ENCODE data around the gene TAL1. TPM values are rescaled to one million over a fixed set of nuclear protein-coding genes. Genes with fewer than 3 reads are reported as not detected.

TAL1 gene
- total RNA-seq, 1 donor from 2014 or later = not detected

DNA sequence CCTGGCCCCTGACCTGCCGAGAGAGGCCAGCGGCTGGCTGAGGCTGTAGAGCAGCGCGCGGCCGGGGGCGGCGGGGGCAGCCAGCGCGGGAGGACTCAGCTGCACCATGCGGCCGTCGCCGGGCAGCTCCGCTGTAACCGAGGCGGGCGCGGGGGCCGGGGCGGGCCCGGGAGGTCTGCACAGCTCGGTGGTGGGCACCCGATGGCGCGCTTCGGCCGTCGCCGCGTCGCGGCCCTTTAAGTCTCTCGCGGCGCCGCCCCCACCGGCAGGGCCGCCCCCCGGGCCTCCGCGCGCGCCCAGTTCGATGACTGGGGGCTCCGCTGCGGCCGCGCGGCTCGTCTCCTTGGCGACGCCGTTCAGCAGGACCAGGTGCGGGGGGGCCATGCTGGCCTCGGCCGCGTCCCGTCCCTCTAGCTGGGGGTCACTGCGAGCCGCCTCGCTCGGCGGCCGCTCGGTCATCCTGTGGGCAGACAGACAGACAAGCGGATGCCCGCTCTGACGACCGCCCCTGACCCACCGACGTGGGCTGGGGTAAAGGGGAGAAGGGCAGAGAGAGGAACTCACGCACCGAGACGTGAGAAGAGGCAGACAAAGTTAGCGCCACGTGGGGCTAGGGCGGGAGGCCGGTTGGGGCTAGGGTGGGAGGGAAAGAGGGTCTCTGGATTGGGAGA is 6.5 kb downstream of the TAL1 start:
- TF ChIP-seq, protein P1, sequence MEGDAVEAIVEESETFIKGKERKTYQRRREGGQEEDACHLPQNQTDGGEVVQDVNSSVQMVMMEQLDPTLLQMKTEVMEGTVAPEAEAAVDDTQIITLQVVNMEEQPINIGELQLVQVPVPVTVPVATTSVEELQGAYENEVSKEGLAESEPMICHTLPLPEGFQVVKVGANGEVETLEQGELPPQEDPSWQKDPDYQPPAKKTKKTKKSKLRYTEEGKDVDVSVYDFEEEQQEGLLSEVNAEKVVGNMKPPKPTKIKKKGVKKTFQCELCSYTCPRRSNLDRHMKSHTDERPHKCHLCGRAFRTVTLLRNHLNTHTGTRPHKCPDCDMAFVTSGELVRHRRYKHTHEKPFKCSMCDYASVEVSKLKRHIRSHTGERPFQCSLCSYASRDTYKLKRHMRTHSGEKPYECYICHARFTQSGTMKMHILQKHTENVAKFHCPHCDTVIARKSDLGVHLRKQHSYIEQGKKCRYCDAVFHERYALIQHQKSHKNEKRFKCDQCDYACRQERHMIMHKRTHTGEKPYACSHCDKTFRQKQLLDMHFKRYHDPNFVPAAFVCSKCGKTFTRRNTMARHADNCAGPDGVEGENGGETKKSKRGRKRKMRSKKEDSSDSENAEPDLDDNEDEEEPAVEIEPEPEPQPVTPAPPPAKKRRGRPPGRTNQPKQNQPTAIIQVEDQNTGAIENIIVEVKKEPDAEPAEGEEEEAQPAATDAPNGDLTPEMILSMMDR (IDR thresholded peaks at IDR 0.05; ENCODE audit: unreplicated experiment) = no peak
- Mint-ChIP-seq H3K27ac (no peak overlapping the region), H3K4me3 (ENCODE audit: low read depth) (peak overlapping the region; percentile 55), H3K36me3 (ENCODE audit: insufficient read depth) (no peaks in the 10 kb centered on the region), H3K9me3 (ENCODE audit: low read depth) (no peaks in the 10 kb centered on the region), H3K4me1 (ENCODE audit: low read depth) (peaks cover 1% of the 10 kb centered on the region), H3K27me3 (peaks cover 50% of the 10 kb centered on the region)
- DNase-seq (ENCODE audit: low spot score, unreplicated experiment) = no peak

DNA sequence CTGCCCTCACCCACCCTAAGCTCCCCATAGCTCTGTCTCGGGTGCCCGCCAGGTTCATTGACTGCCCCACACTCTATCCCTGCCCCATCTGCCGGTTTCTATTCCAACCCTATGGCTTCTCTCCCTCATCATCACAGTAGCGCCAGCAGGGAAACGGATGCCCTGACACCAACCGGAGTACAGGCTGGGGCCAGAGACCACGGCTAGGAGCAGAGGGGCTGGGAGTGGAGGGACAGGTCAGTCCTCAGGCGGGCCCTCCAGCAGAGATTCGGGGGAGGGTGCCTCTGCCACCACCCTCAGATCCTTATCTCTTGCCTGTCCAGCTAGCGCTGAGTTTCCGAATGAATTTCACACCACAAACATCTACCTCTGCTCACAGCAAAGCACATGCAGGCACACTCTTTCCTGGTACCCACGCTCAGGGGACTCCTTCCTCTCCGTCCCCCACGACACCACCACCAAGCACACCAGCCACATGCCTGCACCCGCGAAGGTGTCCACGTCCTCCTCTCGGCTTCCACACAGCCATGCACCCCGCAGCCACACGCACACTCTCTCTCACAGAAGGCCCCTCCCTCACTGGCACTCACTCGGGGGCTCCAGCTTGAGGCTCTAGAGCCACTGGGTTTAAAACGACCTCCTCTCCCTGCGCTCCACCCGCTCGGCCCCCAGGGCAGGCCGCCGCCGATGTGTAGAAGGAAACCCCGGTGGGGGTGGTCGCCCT is 7.2 kb downstream of the TAL1 start:
- Mint-ChIP-seq H3K27me3 (peaks cover 42% of the 10 kb centered on the region), H3K4me3 (ENCODE audit: low read depth) (no peak overlapping the region), H3K36me3 (ENCODE audit: insufficient read depth) (no peaks in the 10 kb centered on the region), H3K9me3 (ENCODE audit: low read depth) (no peaks in the 10 kb centered on the region), H3K4me1 (ENCODE audit: low read depth) (peaks cover 1% of the 10 kb centered on the region), H3K27ac (no peak overlapping the region)
- no peak for DNase-seq (ENCODE audit: low spot score, unreplicated experiment)
- TF ChIP-seq, protein P1 (IDR thresholded peaks at IDR 0.05; ENCODE audit: unreplicated experiment) = no peak

DNA sequence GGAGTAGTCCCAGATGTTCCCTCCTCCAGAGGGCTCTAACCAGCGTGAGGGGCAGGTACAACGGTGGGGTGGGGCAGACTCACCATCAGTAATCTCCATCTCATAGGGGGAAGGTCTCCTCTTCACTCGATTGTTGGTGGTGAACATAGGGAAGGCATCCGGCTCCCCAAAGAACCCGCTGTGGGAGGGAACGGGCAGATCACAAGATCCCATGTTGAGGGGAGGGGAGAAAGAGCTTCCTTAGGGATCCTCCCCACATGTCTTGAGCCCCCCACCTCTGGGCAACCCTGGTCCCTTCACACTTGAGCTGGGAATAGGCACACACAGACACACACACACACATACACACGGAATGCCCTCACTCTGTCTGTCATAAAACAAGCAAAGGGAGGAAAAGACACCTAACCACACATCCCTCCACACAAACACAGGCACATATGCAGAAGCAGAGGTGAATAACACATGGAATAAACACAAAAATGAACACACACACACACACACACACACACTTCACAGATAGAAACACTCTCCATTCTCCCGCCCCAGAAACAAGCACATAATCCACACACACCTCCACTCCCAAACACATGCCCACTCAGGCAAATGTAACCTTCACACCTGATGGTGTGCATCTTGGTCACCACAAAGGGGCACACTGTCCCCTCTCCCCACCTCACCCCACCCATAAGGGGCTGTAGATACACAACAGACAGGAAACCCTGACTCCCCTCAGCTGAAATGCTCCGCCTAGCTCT is 7.9 kb downstream of the TAL1 start:
- Mint-ChIP-seq H3K9me3 (ENCODE audit: low read depth) (no peaks in the 10 kb centered on the region), H3K27ac (no peak overlapping the region), H3K36me3 (ENCODE audit: insufficient read depth) (no peaks in the 10 kb centered on the region), H3K4me1 (ENCODE audit: low read depth) (peaks cover 1% of the 10 kb centered on the region), H3K27me3 (peaks cover 35% of the 10 kb centered on the region), H3K4me3 (ENCODE audit: low read depth) (no peak overlapping the region)
- TF ChIP-seq, protein P1 (IDR thresholded peaks at IDR 0.05; ENCODE audit: unreplicated experiment) = no peak
- no peak for DNase-seq (ENCODE audit: low spot score, unreplicated experiment)

DNA sequence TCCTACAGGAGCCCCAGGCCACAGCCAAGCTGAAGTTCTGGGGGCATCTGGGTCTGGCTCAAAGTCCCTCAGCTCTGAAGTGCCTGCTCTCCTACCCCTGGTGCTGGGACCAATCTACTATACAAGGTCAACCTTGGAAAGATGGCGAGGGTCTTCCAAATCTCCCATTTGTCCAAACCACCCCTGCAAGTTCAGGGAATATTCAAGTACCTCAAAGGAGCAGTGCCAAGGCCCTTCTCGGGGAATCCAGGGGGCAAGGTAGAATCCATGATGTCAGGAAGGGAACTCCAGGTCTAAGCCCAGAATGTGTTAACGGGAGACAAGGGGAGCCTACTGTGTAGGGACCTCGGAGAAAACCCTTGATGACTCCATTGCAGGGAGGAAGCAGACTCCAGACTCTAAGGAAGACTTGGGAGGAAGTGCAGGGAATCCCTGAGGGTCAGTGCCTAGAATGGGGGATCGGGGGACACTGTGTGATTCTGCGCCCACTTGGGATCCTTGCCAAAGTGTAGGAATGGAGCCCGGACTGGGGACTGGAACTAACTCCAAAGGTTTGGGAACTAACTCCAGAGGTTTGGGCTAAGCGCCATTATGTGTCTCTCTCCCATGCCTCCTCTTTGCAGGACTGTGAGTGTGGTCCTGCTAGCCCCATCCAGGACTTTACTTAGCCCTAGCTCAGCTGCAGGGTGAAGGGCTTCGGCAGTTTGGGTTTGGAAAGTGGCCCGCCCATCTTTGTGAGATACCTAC is 8.7 kb downstream of the TAL1 start:
- TF ChIP-seq, protein P1 (IDR thresholded peaks at IDR 0.05; ENCODE audit: unreplicated experiment) = no peak
- Mint-ChIP-seq H3K27me3 (peaks cover 32% of the 10 kb centered on the region), H3K9me3 (ENCODE audit: low read depth) (no peaks in the 10 kb centered on the region), H3K4me3 (ENCODE audit: low read depth) (no peak overlapping the region), H3K27ac (no peak overlapping the region), H3K4me1 (ENCODE audit: low read depth) (peaks cover 1% of the 10 kb centered on the region), H3K36me3 (ENCODE audit: insufficient read depth) (no peaks in the 10 kb centered on the region)
- DNase-seq (ENCODE audit: low spot score, unreplicated experiment) = no peak

DNA sequence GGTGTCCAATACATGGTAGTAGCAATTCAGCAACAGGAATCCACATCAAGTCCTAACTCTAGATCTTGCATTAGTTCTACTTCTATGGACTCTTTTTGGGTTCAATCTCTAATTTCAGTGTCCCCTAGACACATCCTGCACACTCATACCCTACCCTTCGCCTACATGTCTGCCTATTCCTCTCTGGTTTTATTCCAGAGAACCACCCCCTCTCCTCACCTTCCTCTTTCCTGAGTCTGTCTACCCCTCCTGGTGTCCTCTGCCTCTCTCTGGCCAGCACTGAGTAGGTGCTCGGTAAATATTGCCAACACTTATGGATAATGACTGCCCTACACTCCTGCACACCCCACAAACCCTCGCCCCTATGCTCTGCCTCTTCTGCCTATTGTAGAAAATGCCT is 9.5 kb downstream of the TAL1 start:
- Mint-ChIP-seq H3K4me1 (ENCODE audit: low read depth) (peaks cover 1% of the 10 kb centered on the region), H3K27me3 (peaks cover 28% of the 10 kb centered on the region), H3K36me3 (ENCODE audit: insufficient read depth) (no peaks in the 10 kb centered on the region), H3K4me3 (ENCODE audit: low read depth) (no peak overlapping the region), H3K9me3 (ENCODE audit: low read depth) (no peaks in the 10 kb centered on the region), H3K27ac (no peak overlapping the region)
- no peak for DNase-seq (ENCODE audit: low spot score, unreplicated experiment)
- TF ChIP-seq, protein P1 (IDR thresholded peaks at IDR 0.05; ENCODE audit: unreplicated experiment) = no peak
